Thyroid gland (tissue), 4 donors: ENCODE measurements around the gene ZNF598. TPM values are rescaled to one million over a fixed set of nuclear protein-coding genes. Genes with fewer than 3 reads are reported as not detected.
"Not testable (repeated sequence)": the region's sequence is repeated elsewhere in the genome, so short reads cannot be mapped to it uniquely, and the experiment has no call there.

Source experiments
- DNase-seq, 2 donors: peaks; one replicate each; pipeline ENCODE4 v3.0.0-alpha.2; 2019
- H3K27ac ChIP-seq, 3 donors: fragments of 200-600 bp; sonication (generic); 1 replicate in 2 of 3; 2 replicates in 1 of 3; pipeline ENCODE4 v1.5.1; 2016 to 2019; ENCODE audit warnings: mild to moderate bottlenecking in 1 of 3, moderate library complexity in 1 of 3
- H3K27me3 ChIP-seq: fragments of 200-600 bp; sonication (generic); one replicate; pipeline ENCODE4 v1.5.1; 2019
- H3K36me3 ChIP-seq, 2 donors: fragments of 200-600 bp; sonication (generic); one replicate each; pipeline ENCODE4 v1.5.1; 2016 to 2019
- H3K4me1 ChIP-seq, 2 donors: fragments of 200-600 bp; sonication (generic); one replicate each; pipeline ENCODE4 v1.5.1; 2017 to 2019
- H3K4me3 ChIP-seq, 3 donors: fragments of 200-600 bp; sonication (generic); replicated peaks in 1 of 3; 1 replicate in 2 of 3; 2 replicates in 1 of 3; pipeline ENCODE4 v1.5.1; 2016; ENCODE audit warnings: mild to moderate bottlenecking in 1 of 3
- H3K9me3 ChIP-seq: fragments of 200-600 bp; sonication (generic); one replicate; pipeline ENCODE4 v1.5.1; 2017
- CTCF ChIP-seq, 6 experiments: fragments of 200-600 bp in 3 of 6; fragments of 450-650 bp in 3 of 6; sonication (generic) in 3 of 6; IDR thresholded peaks; one replicate each; pipeline ENCODE4 v1.5.1; 2016 to 2019; ENCODE audit warnings: antibody characterized with exemption in 6 of 6, mild to moderate bottlenecking in 2 of 6, inconsistent platforms in 1 of 6, moderate library complexity in 1 of 6
- POLR2A ChIP-seq, 2 donors: fragments of 450-650 bp; IDR thresholded peaks; one replicate each; pipeline ENCODE4 v1.6.1; 2017; ENCODE audit warnings: antibody characterized with exemption in 2 of 2, mild to moderate bottlenecking in 2 of 2, moderate library complexity in 1 of 2
- WGBS, 2 donors: methylation state at CpG; one replicate each; pipeline ENCODE4 v1.1.5; 2017; 5-methylcytosine and 5-hydroxymethylcytosine counted together
- intact Hi-C: fragments of 100-400 bp; cut with DNase I; formaldehyde crosslinking; loops from one replicate; pipeline ENCODE4 v1.15.1; 2023
- total RNA-seq, 4 donors: library from RNA; depleted of rRNA; stranded (reverse); fragments of >200 nt; gene quantifications; one replicate each; pipeline ENCODE4 v1.2.3, GENCODE V29; 2016

Gene ZNF598
- total RNA-seq, 4 donors from 2014 or later: 19.0 to 38.4 (median 27.4) TPM

- H3K36me3 ChIP-seq: peaks cover 0 to 8% of the 10 kb centered on the region in 2 donors
- intact Hi-C loops: no loop called here
- TF ChIP-seq POLR2A (IDR thresholded peaks at IDR 0.05) (no peak), CTCF (IDR thresholded peaks at IDR 0.05) (no peak)
- 33 to 50% methylated on average over 3 to 25 of the region's 34 CpGs for WGBS, 2 donors
- peaks cover 18 to 64% of the 10 kb centered on the region in 2 donors for H3K4me1 ChIP-seq
- peak overlapping the region in 1 of 3 donors; percentile 8 for H3K4me3 ChIP-seq
- no peaks in the 10 kb centered on the region for H3K27me3 ChIP-seq
- peak; percentile 54 to 67 for DNase-seq
- H3K27ac ChIP-seq: peak overlapping the region; percentile 78 to 81 (median 78)
- H3K9me3 ChIP-seq: no peaks in the 10 kb centered on the region
Measured at GRCh38 chr16:2035431-2036199, 26.0 kb upstream of the ZNF598 start.

GRCh38 chr16:2034696-2035430 is 25.2 kb upstream of the ZNF598 start:
- H3K27ac ChIP-seq: peak overlapping the region; percentile 78 to 81 (median 78)
- H3K4me1 ChIP-seq: peaks cover 16 to 56% of the 10 kb centered on the region in 2 donors
- H3K4me3 ChIP-seq: peak overlapping the region in 1 of 3 donors; percentile 8
- no peaks in the 10 kb centered on the region for H3K9me3 ChIP-seq
- H3K36me3 ChIP-seq: peaks cover 0 to 8% of the 10 kb centered on the region in 2 donors
- DNase-seq: no peak
- no peak for TF ChIP-seq CTCF (IDR thresholded peaks at IDR 0.05)
- no peak for TF ChIP-seq POLR2A (IDR thresholded peaks at IDR 0.05)
- H3K27me3 ChIP-seq: no peaks in the 10 kb centered on the region
- intact Hi-C loops: no loop called here
- WGBS, 2 donors: 43 to 79% methylated on average over 3 to 12 of the region's 17 CpGs

DNA sequence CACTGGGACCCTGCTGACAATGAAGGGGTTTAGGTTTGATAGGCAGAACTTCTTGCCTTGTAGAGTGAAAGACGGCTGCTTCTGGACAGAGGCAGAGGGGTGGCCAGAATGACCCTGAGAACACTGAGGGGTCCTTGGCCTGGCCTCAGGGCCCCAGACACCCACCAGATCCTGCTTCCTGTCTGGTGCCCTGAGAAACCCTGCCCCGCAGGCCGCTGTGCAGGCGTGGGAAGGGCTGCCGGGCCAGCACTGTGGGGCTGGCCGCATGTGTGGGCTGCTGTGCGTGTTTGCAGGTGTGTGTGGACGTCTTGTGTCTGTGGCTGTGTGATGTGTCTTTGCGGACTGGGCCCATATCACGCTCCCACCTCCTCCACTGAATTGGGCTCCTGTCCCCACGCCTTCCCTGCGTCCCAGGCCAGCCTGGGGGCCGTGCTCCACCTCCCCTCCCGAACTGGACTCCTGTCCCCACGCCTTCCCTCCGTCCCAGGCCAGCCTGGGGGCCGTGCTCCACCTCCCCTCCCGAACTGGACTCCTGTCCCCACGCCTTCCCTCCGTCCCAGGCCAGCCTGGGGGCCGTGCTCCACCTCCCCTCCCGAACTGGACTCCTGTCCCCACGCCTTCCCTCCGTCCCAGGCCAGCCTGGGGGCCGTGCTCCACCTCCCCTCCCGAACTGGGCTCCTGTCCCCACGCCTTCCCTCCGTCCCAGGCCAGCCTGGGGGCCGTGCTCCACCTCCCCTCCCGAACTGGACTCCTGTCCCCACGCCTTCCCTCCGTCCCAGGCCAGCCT is 24.5 kb upstream of the ZNF598 start:
- peak overlapping the region in 1 of 3 donors; percentile 12 for H3K4me3 ChIP-seq
- peak overlapping the region; percentile 23 to 81 (median 81) for H3K27ac ChIP-seq
- H3K36me3 ChIP-seq, DNase-seq, H3K27me3 ChIP-seq, H3K9me3 ChIP-seq, intact Hi-C loops: not testable (repeated sequence)
- peaks cover 16 to 49% of the 10 kb centered on the region in 2 donors for H3K4me1 ChIP-seq
- 40 to 91% methylated on average over 1 to 9 of the region's 32 CpGs for WGBS, 2 donors

GRCh38 chr16:2033057-2033908 is 23.7 kb upstream of the ZNF598 start:
- WGBS, 2 donors: 54 to 70% methylated on average over 4 to 16 of the region's 37 CpGs
- intact Hi-C loops: no loop called here
- Histone ChIP-seq H3K27me3 (no peaks in the 10 kb centered on the region), H3K27ac (peak overlapping the region; percentile 23 to 81 (median 73)), H3K9me3 (no peaks in the 10 kb centered on the region), H3K4me3 (peak overlapping the region in 1 of 3 donors; percentile 12), H3K4me1 (peaks cover 16 to 48% of the 10 kb centered on the region in 2 donors), H3K36me3 (peaks cover 0 to 8% of the 10 kb centered on the region in 2 donors)
- TF ChIP-seq POLR2A (IDR thresholded peaks at IDR 0.05) (no peak), CTCF (IDR thresholded peaks at IDR 0.05) (no peak)
- no peak for DNase-seq
